ENCODE results near the gene PPEF1.

DNA sequence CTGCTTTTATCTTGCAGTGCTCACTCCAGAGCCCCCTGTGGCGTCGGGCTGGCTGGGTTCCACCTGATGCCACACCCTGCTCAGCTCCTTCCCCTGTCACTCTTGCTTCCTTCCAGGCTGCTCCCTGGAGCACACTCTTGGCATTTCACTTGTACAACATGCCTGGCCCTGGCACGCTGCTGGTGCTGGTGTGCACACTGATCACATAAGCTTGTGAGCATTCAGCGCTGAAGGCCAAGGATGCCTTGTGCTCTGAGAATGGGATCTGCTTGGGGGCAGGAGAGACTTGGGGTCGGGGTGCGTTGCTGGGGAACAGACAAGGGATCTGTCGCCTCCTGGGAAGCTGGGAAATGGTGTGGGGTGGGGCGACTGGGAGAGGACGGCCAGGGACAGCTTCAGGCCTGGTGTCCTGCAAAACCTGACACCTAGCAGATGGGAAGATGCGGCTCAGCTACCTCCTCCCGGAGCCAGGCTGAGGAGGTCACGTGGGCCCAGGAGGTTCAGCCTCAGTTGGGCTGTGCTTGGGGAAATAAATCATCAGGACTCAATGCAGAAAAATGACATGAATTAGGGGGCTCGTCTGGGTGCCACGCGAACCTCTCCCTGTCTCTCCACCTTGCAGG lies 167.9 kb downstream of the PPEF1 start:
- TF ChIP-seq CTCF (conservative IDR thresholded peaks at IDR 0.05; ENCODE audit: low read depth, low read length), result no peak
- no peak for TF ChIP-seq EZH2phosphoT487 (IDR thresholded peaks at IDR 0.05; ENCODE audit: borderline replicate concordance, low read length)
- no peak for TF ChIP-seq EZH2 (IDR thresholded peaks at IDR 0.05; ENCODE audit: low read length, unreplicated experiment)

Data from PC-3 (cell line).